ENCODE data around the gene DNASE1L3. TPM values are rescaled to one million over a fixed set of nuclear protein-coding genes. Genes with fewer than 3 reads are reported as not detected.

DNASE1L3 gene
- 0.13 and 0.43 TPM in 2 replicates for total RNA-seq

DNA sequence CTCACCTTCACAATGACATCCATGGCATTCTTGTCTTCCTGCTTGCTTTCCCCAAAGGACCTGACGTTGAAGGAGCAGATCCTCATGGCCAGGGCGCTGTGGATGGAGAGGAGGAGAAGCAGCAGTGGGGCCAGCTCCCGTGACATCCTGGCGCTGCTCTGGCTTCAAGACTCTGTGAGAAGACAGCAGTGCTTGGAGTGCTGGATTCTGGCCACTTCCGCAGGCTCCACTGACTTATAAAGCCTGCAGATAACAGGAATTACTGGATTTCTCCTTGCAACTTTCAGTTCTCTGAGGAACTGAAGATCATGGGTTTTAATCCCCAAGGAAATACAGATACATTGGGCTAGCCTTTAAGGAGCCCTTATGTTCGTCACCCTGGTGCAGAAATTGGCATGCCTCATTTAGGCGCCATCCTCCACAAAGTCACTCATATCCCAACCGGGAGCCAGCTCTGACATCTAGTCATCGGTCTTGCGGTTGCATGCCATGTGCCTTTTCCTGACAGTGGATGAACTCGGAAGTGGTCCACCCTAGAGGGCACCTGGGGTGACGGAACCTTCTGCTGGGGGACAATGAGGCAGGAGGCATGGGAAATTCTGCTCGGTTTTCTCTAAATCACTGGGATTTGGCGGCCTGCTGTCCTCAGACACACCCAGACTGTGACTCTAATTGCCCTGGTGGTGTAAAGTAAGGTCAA, at the start of gene DNASE1L3:
Gene DNASE1L3, minus strand, starts transcription at position 212 of the 700 bp plus-strand sequence. Its CDS starts 66 bp downstream, at position 146.

GRCh38 chr3:58237238-58237940, 26.6 kb upstream of the DNASE1L3 start, which contains the start of gene ABHD6:
TSS of gene ABHD6 (plus strand) at chr3:58237792. CDS start at chr3:58256587, 18,795 bp downstream.

Other genes with a start within 250 kb of the DNASE1L3 start
- gene FLNB, start 202.6 kb downstream of the DNASE1L3 start, total RNA-seq, result 152 and 176 TPM in 2 replicates
- 5.1 and 5.9 TPM in 2 replicates for gene ABHD6, start 26.8 kb upstream of the DNASE1L3 start, total RNA-seq
- 12.8 and 14.4 TPM in 2 replicates for gene RPP14, start 95.3 kb upstream of the DNASE1L3 start, total RNA-seq
- gene HTD2, start 95.5 kb upstream of the DNASE1L3 start, total RNA-seq, result 9.9 and 14.3 TPM in 2 replicates
- 67.8 and 69.4 TPM in 2 replicates for gene PXK, start 121.9 kb upstream of the DNASE1L3 start, total RNA-seq
- gene PDHB, start 222.9 kb upstream of the DNASE1L3 start, total RNA-seq, result 64.7 and 89.8 TPM in 2 replicates

All from articular chondrocyte of knee joint (primary cell).